Prostate gland (tissue), 2 donors: ENCODE results near the gene SEMA6A.

Source experiments
- CTCF ChIP-seq, 4 experiments: fragments of 200-600 bp in 2 of 4; fragments of 450-650 bp in 2 of 4; sonication (generic) in 2 of 4; IDR thresholded peaks; 1 replicate in 3 of 4; 2 replicates in 1 of 4; pipeline ENCODE4 v1.5.1; 2016 to 2019; ENCODE audit warnings: antibody characterized with exemption in 4 of 4, mild to moderate bottlenecking in 2 of 4, moderate library complexity in 2 of 4
- POLR2A ChIP-seq: fragments of 450-650 bp; IDR thresholded peaks from one replicate; pipeline ENCODE4 v1.6.1; 2016; ENCODE audit warnings: antibody characterized with exemption, mild to moderate bottlenecking
- POLR2AphosphoS5 ChIP-seq: sonication (generic); formaldehyde crosslinking; IDR thresholded peaks from one replicate; pipeline ENCODE4 v1.6.1; 2017; ENCODE audit warnings: antibody characterized with exemption

GRCh38 chr5:116402235-116402634, 172.4 kb downstream of the SEMA6A start:
- no peak for TF ChIP-seq CTCF (IDR thresholded peaks at IDR 0.05)
- no peak for TF ChIP-seq POLR2A
- TF ChIP-seq POLR2AphosphoS5, result no peak
